GM19455 (cell line): Measurements from ENCODE around the gene NPW.
A peak's percentile ranks its signal among the peaks of the same experiment; 100 is the strongest.
"Not testable (repeated sequence)": the region's sequence is repeated elsewhere in the genome, so short reads cannot be mapped to it uniquely, and the experiment has no call there.

Experiments used
- ATAC-seq: cut with Tn5 transposase; IDR thresholded peaks from one replicate; pipeline ENCODE4 v1.9.1; 2021; ENCODE audit not compliant: unreplicated experiment

NPW gene

GRCh38 chr16:2001456-2002355 is 17.9 kb upstream of the NPW start:
- ATAC-seq, result no peak

- no peak for ATAC-seq
Measured at GRCh38 chr16:2002406-2003230, 17.0 kb upstream of the NPW start.

GRCh38 chr16:2003231-2003826 is 16.3 kb upstream of the NPW start:
- ATAC-seq, result no peak

- no peak for ATAC-seq
Measured at GRCh38 chr16:2003827-2004641, 15.6 kb upstream of the NPW start.

- ATAC-seq, result no peak
Measured at GRCh38 chr16:2004795-2005517, 14.6 kb upstream of the NPW start.

- no peak for ATAC-seq
Measured at GRCh38 chr16:2005646-2006045, 13.9 kb upstream of the NPW start.

GRCh38 chr16:2006317-2006716 is 13.3 kb upstream of the NPW start:
- ATAC-seq, result no peak

GRCh38 chr16:2007081-2007836 is 12.3 kb upstream of the NPW start:
- no peak for ATAC-seq

- ATAC-seq, result no peak
Measured at GRCh38 chr16:2008009-2008526, 11.5 kb upstream of the NPW start.

GRCh38 chr16:2008631-2009163 is 10.9 kb upstream of the NPW start:
- no peak for ATAC-seq

GRCh38 chr16:2009164-2009711 is 10.3 kb upstream of the NPW start:
- ATAC-seq, result peak; percentile 53

GRCh38 chr16:2009791-2010510 is 9.6 kb upstream of the NPW start, which contains the start of gene ZNF598:
Gene ZNF598, minus strand, starts transcription at chr16:2009821.
- peak; percentile 76 for ATAC-seq

- ATAC-seq, result not testable (repeated sequence)
Measured at GRCh38 chr16:2011726-2012125, 7.9 kb upstream of the NPW start.

- no peak for ATAC-seq
Measured at GRCh38 chr16:2013527-2013926, 6.1 kb upstream of the NPW start.

- ATAC-seq, result no peak
Measured at GRCh38 chr16:2015117-2015946, 4.3 kb upstream of the NPW start.

- no peak for ATAC-seq
Measured at GRCh38 chr16:2015947-2016208, 3.7 kb upstream of the NPW start.

- ATAC-seq, result no peak
Measured at GRCh38 chr16:2016407-2016922, 3.1 kb upstream of the NPW start.
